Forelimb muscle (tissue), 1 donor: Measurements from ENCODE around the gene EFCAB5. TPM values are rescaled to one million over a fixed set of nuclear protein-coding genes. Genes with fewer than 3 reads are reported as not detected.
"Not testable (repeated sequence)": the region's sequence is repeated elsewhere in the genome, so short reads cannot be mapped to it uniquely, and the experiment has no call there.

ENCODE experiments used
- DNase-seq: peaks from one replicate; pipeline ENCODE4 v3.0.0-alpha.2; 2013; ENCODE audit warnings: low read depth
- polyA plus RNA-seq: library from polyadenylated mRNA; unstranded; fragments of 120-200 nt; gene quantifications from one replicate; pipeline ENCODE4 v1.2.1, GENCODE V29; 2013; ENCODE audit not compliant: insufficient read length

The EFCAB5 gene
- polyA plus RNA-seq = 0.85 TPM

DNA sequence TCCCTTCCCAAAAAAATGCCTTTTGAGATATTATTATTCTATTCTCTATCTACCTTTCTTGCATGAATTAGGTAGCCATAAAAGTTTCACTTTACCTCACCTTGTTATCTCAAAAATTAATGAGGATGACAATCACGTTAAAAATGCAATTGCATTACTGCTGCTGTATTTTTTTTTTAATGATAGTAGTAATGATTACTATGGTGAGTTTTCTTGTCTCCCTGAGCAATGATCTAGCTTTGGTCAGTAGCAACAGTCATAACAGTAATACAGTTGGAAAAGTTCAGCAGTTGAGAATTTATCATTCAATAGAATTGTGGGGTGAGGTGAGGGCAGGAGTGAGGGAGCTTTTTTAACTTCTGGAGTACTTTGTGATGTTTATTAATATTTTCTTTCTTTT is at the start of gene EFCAB5:
TSS of gene EFCAB5 (plus strand) at position 301 of the 400 bp plus-strand sequence. CDS start 163 bp downstream, outside the sequence.
- no peak for DNase-seq

DNA sequence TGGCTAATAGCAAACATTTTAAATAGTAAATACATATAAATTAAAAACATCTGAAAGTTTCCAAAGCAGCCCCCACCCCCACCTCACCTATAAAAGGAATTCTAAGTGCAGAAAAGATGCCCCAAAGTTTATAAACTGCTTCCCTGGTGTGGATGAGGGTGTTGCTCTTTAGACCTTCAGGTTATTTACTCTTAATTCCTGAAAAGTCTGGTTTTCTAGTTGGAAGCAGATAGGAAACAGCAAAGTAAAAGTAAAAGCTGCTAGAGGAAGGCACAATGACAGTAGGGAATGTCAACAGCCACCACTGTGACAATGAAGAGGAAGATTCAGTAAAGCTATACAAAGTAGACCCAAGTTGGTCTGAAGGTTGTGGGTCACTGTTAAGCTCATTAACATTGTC is 49.2 kb upstream of the EFCAB5 start:
- DNase-seq = no peak

GRCh38 chr17:29897136-29897535 is 44.3 kb upstream of the EFCAB5 start:
- DNase-seq = not testable (repeated sequence)

GRCh38 chr17:29903471-29903870 is 38.0 kb upstream of the EFCAB5 start:
- DNase-seq = no peak

GRCh38 chr17:29905086-29905878 is 36.2 kb upstream of the EFCAB5 start:
- no peak for DNase-seq

DNA sequence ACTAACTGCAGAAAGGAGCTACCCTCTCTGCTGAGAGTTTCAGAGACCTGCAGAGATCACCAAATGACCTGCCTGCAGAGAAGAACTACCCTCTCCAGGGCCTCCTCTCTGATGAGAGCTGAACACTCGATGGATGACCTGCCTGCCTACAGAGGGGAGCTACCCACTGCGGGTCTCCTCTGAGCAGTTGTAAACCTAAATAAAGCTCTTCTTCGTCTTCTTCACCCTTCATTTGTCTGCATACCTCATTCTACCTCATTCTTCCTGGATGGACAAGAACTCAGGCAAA is 35.6 kb upstream of the EFCAB5 start:
- no peak for DNase-seq

DNA sequence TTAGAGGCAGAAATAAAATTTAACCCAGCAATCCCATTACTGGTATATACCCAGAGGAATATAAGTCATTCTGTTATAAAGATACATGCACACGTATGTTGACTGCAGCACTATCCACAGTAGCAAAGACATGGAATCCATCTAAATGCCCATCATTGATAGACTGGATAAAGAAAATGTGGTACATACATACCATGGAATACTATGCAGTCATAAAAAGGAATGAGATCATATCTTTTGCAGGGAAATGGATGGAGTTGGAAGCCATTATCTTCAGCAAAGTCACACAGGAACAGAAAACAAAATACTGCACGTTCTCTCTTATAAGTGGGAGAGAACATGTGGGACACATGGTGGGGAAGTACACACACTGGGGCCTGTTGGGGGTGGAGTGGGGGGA is 34.5 kb upstream of the EFCAB5 start:
- DNase-seq = no peak

DNA sequence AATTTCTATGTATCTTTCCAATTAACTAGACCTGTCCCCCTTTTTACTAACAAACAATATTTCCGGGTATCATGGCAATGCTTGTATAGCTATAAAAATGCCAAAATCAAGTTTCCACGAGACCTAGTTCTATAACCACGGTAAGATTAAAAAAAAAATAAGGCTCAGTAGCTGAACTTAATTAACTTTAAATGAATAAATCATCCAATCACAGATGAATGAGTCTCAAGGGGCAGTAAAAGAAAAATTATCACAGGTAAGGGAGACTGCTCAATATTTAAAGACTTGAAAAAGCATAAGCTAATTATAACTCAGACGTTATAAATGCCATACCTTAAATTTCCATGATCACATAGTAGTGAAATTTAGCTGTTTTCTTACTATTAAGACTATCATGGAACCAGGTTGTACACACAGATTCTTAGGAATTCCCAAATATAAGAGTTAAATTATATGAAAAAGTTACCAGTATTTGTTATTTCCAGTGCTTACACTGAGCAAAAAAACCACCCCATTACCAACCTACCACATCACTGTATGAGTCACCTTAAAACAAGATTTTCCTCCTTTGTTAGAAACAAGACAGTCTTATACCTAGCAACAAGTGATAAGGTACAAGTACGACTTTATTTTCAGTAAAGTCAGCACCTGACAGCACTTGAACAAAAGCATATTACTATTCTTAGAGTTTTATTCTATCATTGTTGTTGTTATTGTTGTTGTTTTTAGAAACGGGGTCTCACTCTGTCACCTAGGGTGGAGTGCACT is 32.0 kb upstream of the EFCAB5 start:
- no peak for DNase-seq

GRCh38 chr17:29911641-29912177 is 29.7 kb upstream of the EFCAB5 start:
- no peak for DNase-seq

GRCh38 chr17:29914819-29915537 is 26.5 kb upstream of the EFCAB5 start:
- no peak for DNase-seq

- DNase-seq = no peak
Measured at GRCh38 chr17:29918016-29918415, 23.4 kb upstream of the EFCAB5 start.

DNA sequence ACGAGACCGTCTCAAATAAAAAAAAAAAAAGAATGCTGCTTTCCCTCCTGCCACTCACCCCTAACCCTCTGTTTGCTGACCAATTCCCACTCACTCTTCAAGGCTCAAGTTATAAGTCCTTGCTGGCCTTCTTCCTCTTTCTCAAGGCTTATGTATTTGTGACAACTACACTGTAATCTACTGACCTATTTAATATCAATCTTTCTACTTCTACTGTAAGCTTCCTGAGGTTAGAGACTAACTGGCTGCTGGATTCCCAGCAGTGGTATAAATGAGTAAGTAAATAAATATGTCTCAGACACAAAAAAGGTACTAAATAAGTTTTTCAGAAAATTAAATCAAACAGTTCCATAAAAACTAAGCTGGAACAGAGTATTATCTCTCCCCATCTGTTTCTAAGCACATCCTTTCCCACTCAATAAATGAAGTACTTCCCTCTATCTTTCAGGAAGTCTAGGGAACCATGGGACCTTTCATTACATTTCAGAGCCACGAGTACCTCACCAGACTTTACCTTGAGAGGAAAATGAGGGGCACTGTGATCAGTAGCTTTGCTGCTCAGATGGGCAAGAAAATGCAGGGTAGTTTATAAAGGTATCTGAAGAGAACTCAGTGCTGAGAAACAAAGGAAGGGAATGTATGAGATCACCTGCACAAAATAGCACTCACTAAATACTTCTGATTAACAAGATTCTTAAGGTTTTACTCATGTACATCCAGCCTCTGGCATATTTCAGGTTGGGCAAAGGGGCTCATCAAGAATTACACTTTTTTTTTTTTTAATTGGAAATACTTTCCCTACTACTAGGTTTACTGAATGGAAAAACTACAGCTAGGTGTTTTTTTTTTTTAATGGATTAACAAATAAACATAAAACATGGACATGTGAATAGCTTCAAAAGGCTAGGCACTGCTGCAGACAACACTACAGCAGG is 22.2 kb upstream of the EFCAB5 start:
- no peak for DNase-seq

- no peak for DNase-seq
Measured at GRCh38 chr17:29924786-29925185, 16.6 kb upstream of the EFCAB5 start.

GRCh38 chr17:29927546-29927945 is 13.9 kb upstream of the EFCAB5 start:
- DNase-seq = no peak

DNA sequence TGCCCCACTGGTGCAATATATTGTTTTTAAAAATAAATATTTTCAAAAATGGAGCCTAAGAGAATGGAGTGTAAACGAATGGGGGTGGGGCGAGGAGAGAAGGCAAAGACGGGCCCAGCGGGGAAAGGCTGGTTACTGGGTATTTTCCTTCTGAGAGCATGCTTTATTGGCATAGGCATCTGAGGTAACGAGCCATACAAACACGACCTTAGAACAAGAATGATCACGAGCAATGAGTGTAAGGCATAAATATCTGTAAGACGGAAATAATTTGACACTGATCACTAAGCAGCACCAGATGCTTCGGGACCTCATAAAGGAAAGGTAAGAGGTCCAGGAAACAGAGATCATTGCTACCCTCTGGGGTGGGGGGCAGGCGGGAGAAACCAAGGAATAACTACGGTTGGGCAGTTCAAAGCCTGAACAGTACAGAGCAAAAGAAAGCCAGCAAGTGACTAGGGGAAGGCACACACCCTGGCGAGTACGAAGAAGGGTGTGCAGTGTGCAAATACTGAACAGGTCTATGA is 12.4 kb upstream of the EFCAB5 start:
- no peak for DNase-seq

GRCh38 chr17:29929533-29930408 is 11.7 kb upstream of the EFCAB5 start, which contains the start of gene SSH2:
Gene SSH2 (minus strand): TSS chr17:29930228. CDS start chr17:29930000, 228 bp downstream.
- no peak for DNase-seq

DNA sequence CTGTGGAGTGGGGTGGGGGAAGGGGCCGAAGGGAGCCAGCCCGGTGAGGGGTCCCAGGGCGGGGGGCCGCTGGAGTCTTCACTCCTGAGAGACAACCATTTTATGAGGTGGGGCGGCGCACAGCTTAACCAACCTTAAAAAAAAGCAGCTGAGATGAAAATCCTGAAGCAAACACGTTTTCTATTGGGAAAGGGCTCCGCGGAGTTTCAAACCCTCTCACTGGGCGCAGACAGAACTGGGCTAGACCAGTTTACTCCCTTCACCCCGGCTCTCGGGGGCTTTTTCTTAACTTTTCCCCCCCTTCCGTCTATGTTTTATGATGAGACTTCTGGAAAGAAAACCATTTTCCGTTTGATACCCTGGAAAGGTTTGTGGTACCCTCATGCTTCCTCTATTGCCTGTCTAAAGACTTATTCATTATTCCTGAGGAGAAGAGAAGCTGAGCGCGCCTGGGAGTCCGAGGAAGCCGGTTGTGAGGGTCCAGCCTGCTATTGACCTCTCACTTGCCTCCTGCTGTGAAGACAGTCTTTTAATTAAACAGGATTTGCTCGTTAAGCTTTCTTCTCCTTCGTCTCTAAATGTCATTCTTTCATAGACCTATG is 10.9 kb upstream of the EFCAB5 start:
- DNase-seq = no peak

GRCh38 chr17:29931231-29931932 is 10.1 kb upstream of the EFCAB5 start:
- DNase-seq = peak; percentile 65

GRCh38 chr17:29933379-29933778 is 8.1 kb upstream of the EFCAB5 start:
- no peak for DNase-seq
